ENCODE results near the gene HLA-DQA1.
"Not testable (repeated sequence)": the region's sequence is repeated elsewhere in the genome, so short reads cannot be mapped to it uniquely, and the experiment has no call there.

HLA-DQA1 gene

GRCh38 chr6:32643904-32644303 is 6.7 kb downstream of the HLA-DQA1 start:
- TF ChIP-seq, protein P1, sequence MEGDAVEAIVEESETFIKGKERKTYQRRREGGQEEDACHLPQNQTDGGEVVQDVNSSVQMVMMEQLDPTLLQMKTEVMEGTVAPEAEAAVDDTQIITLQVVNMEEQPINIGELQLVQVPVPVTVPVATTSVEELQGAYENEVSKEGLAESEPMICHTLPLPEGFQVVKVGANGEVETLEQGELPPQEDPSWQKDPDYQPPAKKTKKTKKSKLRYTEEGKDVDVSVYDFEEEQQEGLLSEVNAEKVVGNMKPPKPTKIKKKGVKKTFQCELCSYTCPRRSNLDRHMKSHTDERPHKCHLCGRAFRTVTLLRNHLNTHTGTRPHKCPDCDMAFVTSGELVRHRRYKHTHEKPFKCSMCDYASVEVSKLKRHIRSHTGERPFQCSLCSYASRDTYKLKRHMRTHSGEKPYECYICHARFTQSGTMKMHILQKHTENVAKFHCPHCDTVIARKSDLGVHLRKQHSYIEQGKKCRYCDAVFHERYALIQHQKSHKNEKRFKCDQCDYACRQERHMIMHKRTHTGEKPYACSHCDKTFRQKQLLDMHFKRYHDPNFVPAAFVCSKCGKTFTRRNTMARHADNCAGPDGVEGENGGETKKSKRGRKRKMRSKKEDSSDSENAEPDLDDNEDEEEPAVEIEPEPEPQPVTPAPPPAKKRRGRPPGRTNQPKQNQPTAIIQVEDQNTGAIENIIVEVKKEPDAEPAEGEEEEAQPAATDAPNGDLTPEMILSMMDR (IDR thresholded peaks at IDR 0.05; ENCODE audit: insufficient read depth, missing control alignments) = no peak
- DNase-seq (ENCODE audit: insufficient read length, low spot score) (no peak), FAIRE-seq (no peak)

DNA sequence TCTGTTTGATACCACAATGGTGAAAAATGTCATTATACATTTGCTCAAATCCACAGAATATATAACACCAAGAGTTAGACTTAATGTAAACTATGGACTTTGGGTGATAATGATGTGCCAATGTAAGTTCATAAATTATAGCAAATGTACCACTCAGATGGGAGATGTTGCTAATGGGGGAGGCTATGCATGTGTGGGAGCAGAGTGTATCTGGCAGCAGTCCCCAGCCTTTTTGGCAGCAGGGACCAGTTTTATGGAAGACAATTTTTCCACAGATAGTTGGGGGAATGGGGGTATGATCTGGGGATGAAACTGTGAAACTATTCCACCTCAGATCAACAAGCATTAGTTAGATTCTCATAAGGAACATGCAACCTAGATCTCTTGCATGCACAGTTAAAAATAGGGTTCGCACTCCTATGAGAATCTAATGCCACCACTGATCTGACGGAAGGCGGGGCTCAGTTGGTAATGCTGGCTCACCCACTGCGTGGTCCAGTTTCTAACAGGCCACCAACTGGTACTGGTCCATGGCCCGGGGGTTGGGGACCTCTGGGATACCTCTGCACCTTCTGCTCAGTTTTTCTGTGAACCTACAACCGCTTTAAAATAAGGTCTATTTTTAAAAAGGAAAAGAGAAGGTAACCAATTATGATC is 8.0 kb downstream of the HLA-DQA1 start:
- no peak for DNase-seq (ENCODE audit: insufficient read length, low spot score)
- FAIRE-seq = no peak
- TF ChIP-seq, protein P1 (IDR thresholded peaks at IDR 0.05; ENCODE audit: insufficient read depth, missing control alignments) = no peak

- no peak for DNase-seq (ENCODE audit: insufficient read length, low spot score)
- TF ChIP-seq, protein P1 (IDR thresholded peaks at IDR 0.05; ENCODE audit: insufficient read depth, missing control alignments) = no peak
- no peak for FAIRE-seq
Observed at GRCh38 chr6:32655203-32655710, 18.1 kb downstream of the HLA-DQA1 start.

GRCh38 chr6:32657329-32657728 is 20.1 kb downstream of the HLA-DQA1 start:
- FAIRE-seq; DNase-seq (ENCODE audit: insufficient read length, low spot score): not testable (repeated sequence)

GRCh38 chr6:32657819-32658218 is 20.6 kb downstream of the HLA-DQA1 start:
- DNase-seq (ENCODE audit: insufficient read length, low spot score); FAIRE-seq: not testable (repeated sequence)

DNA sequence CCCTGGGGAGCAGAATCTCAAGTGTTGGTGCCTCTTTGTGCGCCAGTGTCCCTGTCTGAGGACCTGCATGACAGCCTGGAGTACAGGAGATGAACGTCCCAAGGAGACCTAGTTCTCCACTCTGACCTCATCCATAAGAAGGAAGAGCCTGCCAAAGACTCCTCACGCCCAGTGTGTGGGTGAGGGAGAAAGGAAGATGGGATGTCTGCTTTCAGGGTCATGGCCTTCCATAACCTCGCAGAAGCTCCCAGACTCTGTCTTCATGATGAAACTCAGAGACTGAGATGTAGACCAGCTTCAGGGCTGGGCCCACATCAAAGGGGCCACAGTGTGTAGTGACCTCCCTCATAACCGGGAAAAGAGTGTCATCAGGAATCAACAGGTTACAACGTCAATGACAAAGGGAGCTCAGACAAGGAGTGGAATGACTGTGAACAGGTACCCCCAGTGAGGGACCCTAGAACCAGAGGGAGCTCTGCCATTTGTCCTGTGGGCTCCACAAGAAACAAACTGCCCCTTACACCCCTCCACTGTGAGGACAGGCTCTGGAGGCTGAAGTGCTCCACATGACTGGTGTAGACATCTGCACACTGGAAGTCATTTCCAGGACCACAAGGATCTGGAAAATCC is 21.2 kb downstream of the HLA-DQA1 start:
- DNase-seq (ENCODE audit: insufficient read length, low spot score) (no peak), FAIRE-seq (no peak)
- TF ChIP-seq, protein P1 (IDR thresholded peaks at IDR 0.05; ENCODE audit: insufficient read depth, missing control alignments) = no peak

GRCh38 chr6:32659856-32660595 is 22.8 kb downstream of the HLA-DQA1 start:
- TF ChIP-seq, protein P1 (IDR thresholded peaks at IDR 0.05; ENCODE audit: insufficient read depth, missing control alignments) = no peak
- no peak for DNase-seq (ENCODE audit: insufficient read length, low spot score)
- FAIRE-seq = no peak

GRCh38 chr6:32662099-32662498 is 24.9 kb downstream of the HLA-DQA1 start:
- FAIRE-seq (no peak), DNase-seq (ENCODE audit: insufficient read length, low spot score) (no peak)
- TF ChIP-seq, protein P1 (IDR thresholded peaks at IDR 0.05; ENCODE audit: insufficient read depth, missing control alignments) = no peak
